ENCODE measurements around the gene MRPL52.

Gene MRPL52

GRCh38 chr14:22883173-22883976, 53.7 kb downstream of the MRPL52 start, which contains the start of gene REM2:
Gene REM2 (plus strand): TSS chr14:22883222. CDS start chr14:22883288, 66 bp downstream.
- no peak for DNase-seq

- DNase-seq = no peak
These were observed 54.5 kb downstream of the MRPL52 start for GRCh38 chr14:22884076-22884737.

All from activated CD4-positive, alpha-beta T cell treated with anti-CD3 and anti-CD28 coated beads, Interleukin-2, amount 50 U/mL, for 4 hours (primary cell).